A673 (cell line): ENCODE measurements around the gene SMAD1. TPM values are rescaled to one million over a fixed set of nuclear protein-coding genes. Genes with fewer than 3 reads are reported as not detected.
A peak's percentile ranks its signal among the peaks of the same experiment; 100 is the strongest.

ENCODE experiments used
- BruUV-seq: library from RNA; stranded (reverse); fragments of 400-500 nt; replicated peaks from 2 replicates; lab custom pipeline; 2021; lab: Mats Ljungman, UMichigan
- CTCF ChIA-PET: fragments of 300-600 bp; sonication (Branson Sonifier 250); formaldehyde crosslinking; loops from one replicate; lab custom pipeline; 2022; ENCODE audit warnings: antibody characterized with exemption; lab: Charles Lee
- POLR2A ChIA-PET: fragments of 300-600 bp; sonication (Branson Sonifier 250); formaldehyde crosslinking; loops from one replicate; lab custom pipeline; 2022; ENCODE audit warnings: antibody characterized with exemption; ENCODE audit not compliant: low non-redundant PET; lab: Charles Lee
- DNase-seq: peaks from one replicate; pipeline ENCODE4 v3.0.0-alpha.2; 2015; ENCODE audit warnings: low spot score
- H3K27ac ChIP-seq: fragments of 200-600 bp; sonication (generic); 2 replicates; pipeline ENCODE4 v1.5.1; 2016; ENCODE audit warnings: mixed run types, low read depth, mild to moderate bottlenecking, mixed read lengths, antibody characterized with exemption, low read length; ENCODE audit not compliant: poor library complexity, severe bottlenecking
- H3K27me3 ChIP-seq: fragments of 200-600 bp; sonication (generic); replicated peaks from 2 replicates; pipeline ENCODE4 v1.6.1; 2017; ENCODE audit warnings: mixed run types, low read depth, mild to moderate bottlenecking, mixed read lengths, antibody characterized with exemption, low read length; ENCODE audit not compliant: insufficient read depth, poor library complexity
- H3K36me3 ChIP-seq: fragments of 200-600 bp; sonication (generic); 2 replicates; pipeline ENCODE4 v1.6.1; 2016; ENCODE audit warnings: mixed run types, mild to moderate bottlenecking, mixed read lengths, antibody characterized with exemption, low read length; ENCODE audit not compliant: insufficient read depth, poor library complexity, severe bottlenecking
- H3K4me1 ChIP-seq: fragments of 200-600 bp; sonication (generic); 2 replicates; pipeline ENCODE4 v1.6.1; 2017; ENCODE audit warnings: mixed run types, mild to moderate bottlenecking, mixed read lengths, antibody characterized with exemption, low read length; ENCODE audit not compliant: insufficient read depth, poor library complexity, severe bottlenecking
- H3K4me3 ChIP-seq: fragments of 200-600 bp; sonication (generic); 2 replicates; pipeline ENCODE4 v1.5.1; 2016; ENCODE audit warnings: low read depth, mixed run types, mild to moderate bottlenecking, mixed read lengths, low read length; ENCODE audit not compliant: poor library complexity, severe bottlenecking
- H3K9me3 ChIP-seq: fragments of 200-600 bp; sonication (generic); 2 replicates; pipeline ENCODE4 v1.6.1; 2016; ENCODE audit warnings: mixed run types, low read depth, mild to moderate bottlenecking, mixed read lengths, antibody characterized with exemption, low read length; ENCODE audit not compliant: poor library complexity, severe bottlenecking
- CTCF ChIP-seq: fragments of 300-800, 200-600 bp; sonication (generic); conservative IDR thresholded peaks from 2 replicates; pipeline ENCODE4 v1.5.1; 2017; ENCODE audit warnings: low read depth, mild to moderate bottlenecking, antibody characterized with exemption, low read length, moderate library complexity, mixed read lengths
- EZH2 ChIP-seq: fragments of 200-600 bp; sonication (generic); IDR thresholded peaks from 2 replicates; pipeline ENCODE4 v1.6.1; 2017; ENCODE audit warnings: borderline replicate concordance, low read depth, mild to moderate bottlenecking, mixed read lengths, antibody characterized with exemption, low read length; ENCODE audit not compliant: poor library complexity, severe bottlenecking
- intact Hi-C: fragments of 100-400 bp; cut with micrococcal nuclease; formaldehyde crosslinking; loops from one replicate; pipeline ENCODE4 v1.10.0; 2022; ENCODE audit not compliant: unreplicated experiment
- total RNA-seq: library from RNA; stranded (reverse); gene quantifications from 2 replicates; pipeline ENCODE4 v1.2.3, GENCODE V29; 2021

SMAD1 gene
- total RNA-seq, 1 experiment from 2014 or later, result 33.7 TPM

DNA sequence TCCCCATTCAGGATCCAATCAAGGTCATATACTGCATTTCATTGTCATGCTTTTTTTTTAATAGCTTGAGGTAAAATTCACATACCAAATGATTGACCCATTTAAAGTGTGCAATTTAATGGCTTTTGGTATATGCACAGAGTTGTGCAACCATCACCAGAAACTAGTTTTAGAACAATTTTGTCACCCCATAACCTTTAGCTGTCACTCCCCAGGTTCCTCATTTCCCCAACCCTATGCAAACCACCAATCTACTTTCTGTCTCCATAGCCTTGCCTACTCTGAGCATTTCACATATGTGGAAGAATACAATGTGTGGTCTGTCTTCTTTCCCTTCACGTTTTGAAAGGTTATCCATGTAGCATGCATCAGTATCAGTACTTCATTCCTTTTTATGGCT, 1.4 kb upstream of the SMAD1 start:
- peaks cover 22% of the 10 kb centered on the region for H3K4me1 ChIP-seq
- no peak for TF ChIP-seq CTCF
- no peak for TF ChIP-seq EZH2
- CTCF ChIA-PET, result no interaction called here
- H3K27ac ChIP-seq, result no peak overlapping the region
- no peaks in the 10 kb centered on the region for H3K9me3 ChIP-seq
- H3K36me3 ChIP-seq, result no peaks in the 10 kb centered on the region
- H3K27me3 ChIP-seq, result no peaks in the 10 kb centered on the region
- intact Hi-C loops, result loop anchor here (5.0 kb wide), 1 partner anchor 67 kb away; no protein-coding TSS in a partner anchor
- POLR2A ChIA-PET, result no interaction called here
- no peak for DNase-seq
- BruUV-seq, result no TSS peak
- H3K4me3 ChIP-seq, result no peak overlapping the region

GRCh38 chr4:145481942-145482208, 222 bp downstream of the SMAD1 start:
- CTCF ChIA-PET, result no interaction called here
- Histone ChIP-seq H3K27ac (peak overlapping the region; percentile 98), H3K4me1 (peaks cover 27% of the 10 kb centered on the region), H3K36me3 (no peaks in the 10 kb centered on the region), H3K9me3 (no peaks in the 10 kb centered on the region), H3K4me3 (peak overlapping the region; percentile 88), H3K27me3 (no peaks in the 10 kb centered on the region)
- DNase-seq, result no peak
- intact Hi-C loops, result loop anchor here (5.0 kb wide), 1 partner anchor 65 kb away; no protein-coding TSS in a partner anchor
- no peak for TF ChIP-seq EZH2
- TF ChIP-seq CTCF, result no peak
- no TSS peak for BruUV-seq
- POLR2A ChIA-PET, result no interaction called here

GRCh38 chr4:145482209-145483037, 770 bp downstream of the SMAD1 start:
- no peaks in the 10 kb centered on the region for H3K36me3 ChIP-seq
- H3K4me1 ChIP-seq, result peaks cover 32% of the 10 kb centered on the region
- H3K27me3 ChIP-seq, result no peaks in the 10 kb centered on the region
- intact Hi-C loops, result loop anchor here (5.0 kb wide), 1 partner anchor 65 kb away; no protein-coding TSS in a partner anchor
- POLR2A ChIA-PET, result no interaction called here
- peak; percentile 85 for DNase-seq
- TF ChIP-seq CTCF (no peak), EZH2 (no peak)
- CTCF ChIA-PET, result no interaction called here
- H3K27ac ChIP-seq, result peak overlapping the region; percentile 98
- H3K9me3 ChIP-seq, result no peaks in the 10 kb centered on the region
- BruUV-seq, result no TSS peak
- H3K4me3 ChIP-seq, result peak overlapping the region; percentile 88
